ENCODE results near the gene NAT9.

DNA sequence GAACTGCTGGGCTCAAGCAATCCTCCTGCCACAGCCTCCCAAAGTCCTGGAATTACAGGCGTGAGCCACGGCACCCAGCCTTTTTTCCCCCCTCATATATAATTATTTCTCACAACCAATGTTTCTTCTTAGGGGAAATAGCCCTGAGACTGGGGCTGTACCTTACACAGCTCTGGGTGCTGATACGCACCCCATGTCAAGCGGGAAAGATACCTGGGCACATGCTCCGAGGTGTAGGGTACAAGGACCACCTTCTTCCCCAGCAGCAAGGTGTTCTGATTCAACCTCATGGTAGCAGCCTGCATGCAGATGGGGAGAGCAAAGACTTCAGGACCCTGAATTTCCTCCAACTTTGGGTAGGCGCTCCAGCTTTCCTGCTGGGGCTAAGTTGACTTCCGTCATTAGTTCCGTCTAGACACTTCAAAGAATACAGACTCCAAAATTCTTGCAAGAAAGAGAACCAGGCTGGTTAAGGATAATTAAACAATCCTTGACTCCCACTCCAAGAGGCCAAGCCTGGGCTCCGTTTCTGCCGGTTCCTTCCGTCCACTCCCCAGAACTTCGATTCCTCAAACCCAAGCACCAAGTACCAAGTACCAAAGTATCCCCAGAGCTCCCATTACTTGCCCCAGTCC, 619 bp downstream of the NAT9 start:
- TF ChIP-seq CSRNP3 (CRISPR knock-in tag; IDR thresholded peaks at IDR 0.05) (no peak), RARB (CRISPR knock-in tag; IDR thresholded peaks at IDR 0.05) (no peak), TOX (CRISPR knock-in tag; IDR thresholded peaks at IDR 0.05; ENCODE audit: borderline replicate concordance) (no peak), SNAI2 (CRISPR knock-in tag; IDR thresholded peaks at IDR 0.05) (no peak), ZFP3 (CRISPR knock-in tag; IDR thresholded peaks at IDR 0.05) (no peak), TCF4 (CRISPR knock-in tag; IDR thresholded peaks at IDR 0.05; ENCODE audit: borderline replicate concordance) (no peak), CREB5 (CRISPR knock-in tag; IDR thresholded peaks at IDR 0.05; ENCODE audit: low read depth) (no peak)
